KBM-7 (cell line): ENCODE results near the gene FHIT.
A peak's percentile ranks its signal among the peaks of the same experiment; 100 is the strongest.

Experiments
- DNase-seq: peaks from one replicate; pipeline ENCODE4 v3.0.0-alpha.2; 2015
- in situ Hi-C: fragments of 300-500 bp; cut with MboI; formaldehyde crosslinking; loops from 2 replicates; pipeline ENCODE4 v1.14.3; 2020; ENCODE audit warnings: low sequenced_read_pairs, low pct_unique_long_range_greater_than_20kb, mixed read lengths

The FHIT gene

GRCh38 chr3:60764870-60765269 lies 486.4 kb downstream of the FHIT start:
- in situ Hi-C loops: no loop called here
- DNase-seq: no peak

GRCh38 chr3:60760145-60760544 lies 491.1 kb downstream of the FHIT start:
- DNase-seq: no peak
- in situ Hi-C loops: no loop called here

- DNase-seq: no peak
- in situ Hi-C loops: no loop called here
Observed at GRCh38 chr3:60759439-60759838, 491.8 kb downstream of the FHIT start.

GRCh38 chr3:60758831-60759230 lies 492.4 kb downstream of the FHIT start:
- in situ Hi-C loops: no loop called here
- no peak for DNase-seq

- DNase-seq: no peak
- in situ Hi-C loops: no loop called here
Observed at GRCh38 chr3:60758171-60758570, 493.1 kb downstream of the FHIT start.

- DNase-seq: no peak
- in situ Hi-C loops: no loop called here
Observed at GRCh38 chr3:60757724-60758123, 493.5 kb downstream of the FHIT start.

GRCh38 chr3:60756241-60757030 lies 494.8 kb downstream of the FHIT start:
- in situ Hi-C loops: no loop called here
- DNase-seq: no peak

GRCh38 chr3:60755094-60755493 lies 496.2 kb downstream of the FHIT start:
- no peak for DNase-seq
- in situ Hi-C loops: no loop called here

GRCh38 chr3:60754617-60755016 lies 496.6 kb downstream of the FHIT start:
- no peak for DNase-seq
- in situ Hi-C loops: no loop called here

GRCh38 chr3:60752809-60753208 lies 498.4 kb downstream of the FHIT start:
- in situ Hi-C loops: no loop called here
- no peak for DNase-seq

GRCh38 chr3:60746695-60747416 lies 504.4 kb downstream of the FHIT start:
- no peak for DNase-seq
- in situ Hi-C loops: no loop called here

- in situ Hi-C loops: no loop called here
- no peak for DNase-seq
Observed at GRCh38 chr3:60746043-60746638, 505.1 kb downstream of the FHIT start.

- peak; percentile 45 for DNase-seq
- in situ Hi-C loops: no loop called here
Observed at GRCh38 chr3:60743631-60744164, 507.6 kb downstream of the FHIT start.

- DNase-seq: no peak
Observed at GRCh38 chr3:60742606-60743145, 508.6 kb downstream of the FHIT start.

GRCh38 chr3:60737633-60738399 lies 513.4 kb downstream of the FHIT start:
- no peak for DNase-seq
- in situ Hi-C loops: no loop called here

More at GRCh38 chr3:60742606-60743145, 508.6 kb downstream of the FHIT start:
- in situ Hi-C loops: no loop called here

GRCh38 chr3:60730371-60730770 lies 520.9 kb downstream of the FHIT start:
- in situ Hi-C loops: no loop called here
- no peak for DNase-seq

GRCh38 chr3:60729056-60729455 lies 522.2 kb downstream of the FHIT start:
- no peak for DNase-seq
- in situ Hi-C loops: no loop called here

GRCh38 chr3:60728006-60728405 lies 523.2 kb downstream of the FHIT start:
- no peak for DNase-seq
- in situ Hi-C loops: no loop called here

- DNase-seq: no peak
- in situ Hi-C loops: no loop called here
Observed at GRCh38 chr3:60720736-60721135, 530.5 kb downstream of the FHIT start.
